Type B pancreatic cell (in vitro differentiated cells): ENCODE data around the gene DNASE1. TPM values are rescaled to one million over a fixed set of nuclear protein-coding genes. Genes with fewer than 3 reads are reported as not detected.
A peak's percentile ranks its signal among the peaks of the same experiment; 100 is the strongest.
"Not testable (repeated sequence)": the region's sequence is repeated elsewhere in the genome, so short reads cannot be mapped to it uniquely, and the experiment has no call there.

Source experiments
- DNase-seq: peaks from one replicate; pipeline ENCODE4 v3.0.0; 2021; ENCODE audit warnings: mixed read lengths; ENCODE audit not compliant: unreplicated experiment; ENCODE audit errors: extremely low spot score
- H3K27ac Mint-ChIP-seq: 2 replicates; pipeline ENCODE4 v1.8.0; 2021; ENCODE audit warnings: mild to moderate bottlenecking, mixed read lengths
- H3K27me3 Mint-ChIP-seq: 2 replicates; pipeline ENCODE4 v1.8.0; 2021; ENCODE audit warnings: mixed read lengths
- H3K36me3 Mint-ChIP-seq: 2 replicates; pipeline ENCODE4 v1.8.0; 2021; ENCODE audit warnings: mixed read lengths
- H3K4me1 Mint-ChIP-seq: one replicate; pipeline ENCODE4 v1.8.0; 2021; ENCODE audit warnings: mixed read lengths; ENCODE audit not compliant: unreplicated experiment
- H3K4me3 Mint-ChIP-seq: 2 replicates; pipeline ENCODE4 v1.8.0; 2021; ENCODE audit warnings: mild to moderate bottlenecking, mixed read lengths
- H3K9me3 Mint-ChIP-seq: 2 replicates; pipeline ENCODE4 v1.8.0; 2021; ENCODE audit warnings: mixed read lengths
- long read RNA-seq: library from polyadenylated mRNA; unstranded; transcript quantifications from one replicate; pipeline ENCODE4 v2.0.0, GENCODE V29; 2020
- total RNA-seq: library from RNA; stranded (reverse); gene quantifications from 2 replicates; pipeline ENCODE4 v1.2.1, GENCODE V29; 2021; ENCODE audit warnings: low replicate concordance
- TF ChIP-seq, protein P1 (sequence below): fragments of 200-600 bp; sonication (generic); conservative IDR thresholded peaks from 2 replicates; pipeline ENCODE4 v1.5.0; 2021; ENCODE audit warnings: antibody characterized with exemption, mild to moderate bottlenecking

DNASE1 gene, protein sequence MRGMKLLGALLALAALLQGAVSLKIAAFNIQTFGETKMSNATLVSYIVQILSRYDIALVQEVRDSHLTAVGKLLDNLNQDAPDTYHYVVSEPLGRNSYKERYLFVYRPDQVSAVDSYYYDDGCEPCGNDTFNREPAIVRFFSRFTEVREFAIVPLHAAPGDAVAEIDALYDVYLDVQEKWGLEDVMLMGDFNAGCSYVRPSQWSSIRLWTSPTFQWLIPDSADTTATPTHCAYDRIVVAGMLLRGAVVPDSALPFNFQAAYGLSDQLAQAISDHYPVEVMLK
- 35.7 and 44.8 TPM in 2 replicates for total RNA-seq
- long read RNA-seq, full-length matches to known transcripts = 41 of 83 reads
- long read RNA-seq, partial matches to known transcripts = 9 of 83 reads
- long read RNA-seq, other reads (novel, unspliced or antisense) = 33 of 83 reads

- Mint-ChIP-seq H3K9me3 (no peaks in the 10 kb centered on the region), H3K4me3 (peak within 1 kb of the TSS; percentile 39), H3K27me3 (no peaks in the 10 kb centered on the region), H3K27ac (peak within 1 kb of the TSS; percentile 87), H3K4me1 (peaks cover 6% of the 10 kb centered on the region), H3K36me3 (peaks cover 15% of the 10 kb centered on the region)
- TF ChIP-seq, protein P1, sequence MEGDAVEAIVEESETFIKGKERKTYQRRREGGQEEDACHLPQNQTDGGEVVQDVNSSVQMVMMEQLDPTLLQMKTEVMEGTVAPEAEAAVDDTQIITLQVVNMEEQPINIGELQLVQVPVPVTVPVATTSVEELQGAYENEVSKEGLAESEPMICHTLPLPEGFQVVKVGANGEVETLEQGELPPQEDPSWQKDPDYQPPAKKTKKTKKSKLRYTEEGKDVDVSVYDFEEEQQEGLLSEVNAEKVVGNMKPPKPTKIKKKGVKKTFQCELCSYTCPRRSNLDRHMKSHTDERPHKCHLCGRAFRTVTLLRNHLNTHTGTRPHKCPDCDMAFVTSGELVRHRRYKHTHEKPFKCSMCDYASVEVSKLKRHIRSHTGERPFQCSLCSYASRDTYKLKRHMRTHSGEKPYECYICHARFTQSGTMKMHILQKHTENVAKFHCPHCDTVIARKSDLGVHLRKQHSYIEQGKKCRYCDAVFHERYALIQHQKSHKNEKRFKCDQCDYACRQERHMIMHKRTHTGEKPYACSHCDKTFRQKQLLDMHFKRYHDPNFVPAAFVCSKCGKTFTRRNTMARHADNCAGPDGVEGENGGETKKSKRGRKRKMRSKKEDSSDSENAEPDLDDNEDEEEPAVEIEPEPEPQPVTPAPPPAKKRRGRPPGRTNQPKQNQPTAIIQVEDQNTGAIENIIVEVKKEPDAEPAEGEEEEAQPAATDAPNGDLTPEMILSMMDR = peak; percentile 82
- DNase-seq = no peak
These were observed at the start of gene DNASE1 for GRCh38 chr16:3654249-3654991. Gene DNASE1 (plus strand): TSS chr16:3654691. CDS start chr16:3655374, 683 bp downstream.

DNA sequence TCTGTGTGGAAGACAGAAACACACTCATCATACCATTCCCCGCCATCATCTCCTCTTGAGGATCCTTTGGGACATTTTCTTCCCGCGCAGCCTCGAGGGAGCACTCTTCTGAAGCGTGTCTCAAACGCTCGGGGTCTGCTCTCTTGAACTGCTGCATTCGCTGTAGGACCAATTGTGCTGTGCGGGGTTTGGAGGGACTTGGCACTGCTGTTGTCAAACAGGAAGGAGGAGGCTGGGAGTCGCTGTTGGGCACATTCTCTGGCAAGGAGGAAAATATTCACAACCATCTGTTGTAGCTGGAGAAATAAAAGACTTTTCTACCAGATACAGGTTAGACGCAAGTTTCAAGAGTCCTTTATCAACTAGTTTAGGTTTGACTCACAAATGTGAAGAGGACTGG is 48.0 kb upstream of the DNASE1 start:
- Mint-ChIP-seq H3K9me3 (no peaks in the 10 kb centered on the region), H3K27ac (no peak overlapping the region), H3K36me3 (peaks cover 11% of the 10 kb centered on the region), H3K4me1 (peaks cover 14% of the 10 kb centered on the region), H3K4me3 (no peak overlapping the region), H3K27me3 (no peaks in the 10 kb centered on the region)
- TF ChIP-seq, protein P1 = no peak
- no peak for DNase-seq

DNA sequence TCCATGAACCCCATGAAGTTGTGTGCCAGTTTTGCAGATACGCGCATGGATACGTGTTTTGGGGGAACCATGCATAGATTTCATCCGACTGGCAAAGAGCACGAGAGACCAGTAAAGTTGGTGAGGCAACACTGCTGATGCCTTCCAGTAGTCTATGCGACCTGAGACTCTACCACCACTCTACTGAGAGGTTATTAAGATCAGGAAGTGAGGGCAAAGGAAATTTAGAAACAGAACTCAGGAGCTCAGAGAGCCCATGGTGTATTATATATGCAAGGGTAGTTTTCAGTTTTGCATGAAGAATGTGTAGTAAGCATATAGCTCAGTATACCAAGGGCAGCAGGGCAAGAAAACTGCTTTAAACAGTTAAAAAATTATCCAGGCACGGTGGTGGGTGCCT is 47.3 kb upstream of the DNASE1 start:
- H3K9me3 Mint-ChIP-seq = no peaks in the 10 kb centered on the region
- TF ChIP-seq, protein P1 = no peak
- no peak overlapping the region for H3K4me3 Mint-ChIP-seq
- DNase-seq = no peak
- no peak overlapping the region for H3K27ac Mint-ChIP-seq
- H3K36me3 Mint-ChIP-seq = peaks cover 5% of the 10 kb centered on the region
- peaks cover 18% of the 10 kb centered on the region for H3K4me1 Mint-ChIP-seq
- H3K27me3 Mint-ChIP-seq = no peaks in the 10 kb centered on the region

- DNase-seq = no peak
- Mint-ChIP-seq H3K9me3 (no peaks in the 10 kb centered on the region), H3K36me3 (peaks cover 7% of the 10 kb centered on the region), H3K27me3 (no peaks in the 10 kb centered on the region), H3K27ac (no peak overlapping the region), H3K4me1 (peaks cover 20% of the 10 kb centered on the region), H3K4me3 (no peak overlapping the region)
- TF ChIP-seq, protein P1 = no peak
These were observed 46.9 kb upstream of the DNASE1 start for GRCh38 chr16:3607634-3608033.

GRCh38 chr16:3608069-3608468 is 46.4 kb upstream of the DNASE1 start:
- Mint-ChIP-seq H3K4me1 (peaks cover 24% of the 10 kb centered on the region), H3K27ac (no peak overlapping the region), H3K36me3 (peaks cover 9% of the 10 kb centered on the region), H3K27me3 (no peaks in the 10 kb centered on the region), H3K4me3 (no peak overlapping the region), H3K9me3 (no peaks in the 10 kb centered on the region)
- TF ChIP-seq, protein P1 = no peak
- no peak for DNase-seq

DNA sequence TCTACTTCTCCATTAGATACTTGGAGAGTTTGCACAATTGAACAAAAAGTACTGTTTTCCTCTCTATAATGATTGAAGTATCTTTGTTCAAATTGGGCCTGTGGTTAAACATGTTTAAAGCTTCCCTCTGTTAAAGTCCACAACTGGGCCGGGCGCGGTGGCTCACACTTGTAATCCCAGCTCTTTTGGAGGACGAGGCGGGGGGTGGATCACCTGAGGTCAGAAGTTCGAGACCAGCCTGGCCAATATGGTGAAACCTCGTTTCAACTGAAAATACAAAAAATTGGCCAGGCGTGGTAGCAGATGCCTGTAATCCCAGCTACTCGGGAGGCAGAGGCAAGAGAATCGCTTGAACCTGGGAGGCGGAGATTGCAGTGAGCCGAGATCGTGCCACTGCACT is 45.5 kb upstream of the DNASE1 start:
- not testable (repeated sequence) for H3K27ac Mint-ChIP-seq, H3K36me3 Mint-ChIP-seq, H3K9me3 Mint-ChIP-seq, H3K27me3 Mint-ChIP-seq, DNase-seq, H3K4me3 Mint-ChIP-seq
- H3K4me1 Mint-ChIP-seq = peaks cover 30% of the 10 kb centered on the region
